Measurements from ENCODE around the gene SIGLEC1. TPM values are rescaled to one million over a fixed set of nuclear protein-coding genes. Genes with fewer than 3 reads are reported as not detected.
A peak's percentile ranks its signal among the peaks of the same experiment; 100 is the strongest.

SIGLEC1 gene
- total and polyA plus RNA-seq, 2 of the 8 experiments (the other 6 are each of a cell fraction or from before 2014, with no cell fraction given): 0.02 TPM; not detected in 1

DNA sequence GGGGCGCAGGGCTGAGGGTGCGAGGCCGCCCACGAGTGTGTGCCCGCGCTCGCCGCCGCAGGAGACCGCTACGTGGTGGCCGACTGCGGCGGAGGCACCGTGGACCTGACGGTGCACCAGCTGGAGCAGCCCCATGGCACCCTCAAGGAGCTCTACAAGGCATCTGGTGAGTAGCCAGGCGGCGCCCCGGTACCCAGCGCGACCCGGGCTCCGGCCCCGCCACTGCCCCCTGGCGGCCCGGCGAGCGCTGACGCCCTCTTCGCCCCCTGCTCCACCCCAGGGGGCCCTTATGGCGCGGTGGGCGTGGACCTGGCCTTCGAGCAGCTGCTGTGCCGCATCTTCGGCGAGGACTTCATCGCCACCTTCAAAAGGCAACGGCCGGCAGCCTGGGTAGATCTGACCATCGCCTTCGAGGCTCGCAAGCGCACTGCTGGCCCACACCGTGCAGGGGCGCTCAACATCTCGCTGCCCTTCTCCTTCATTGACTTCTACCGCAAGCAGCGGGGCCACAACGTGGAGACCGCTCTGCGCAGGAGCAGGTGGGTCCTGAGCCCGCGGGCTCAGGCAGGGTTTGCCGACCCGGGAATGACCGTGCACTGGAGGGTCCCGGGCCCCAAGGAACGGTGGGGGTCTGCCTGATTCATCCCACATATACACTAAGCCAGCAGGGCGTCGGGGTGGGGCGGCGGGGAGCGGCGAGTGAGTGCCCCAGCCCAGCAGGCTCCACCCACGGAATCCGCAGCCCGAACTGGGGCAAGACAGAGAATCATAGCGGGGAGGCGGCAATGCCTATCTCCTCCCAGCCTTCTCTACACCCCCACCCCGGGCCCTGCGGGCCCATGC, 37.5 kb upstream of the SIGLEC1 start:
- peak overlapping the region; percentile 19 to 61 (median 50) for H3K4me3 ChIP-seq (ENCODE audit: extremely low read depth in 1 of 4, insufficient read depth in 2 of 4, low read depth in 3 of 4, low read length in 4 of 4)
- H3K27me3 ChIP-seq (replicated peaks in 1 of 4; ENCODE audit: control insufficient read depth in 3 of 4, extremely low read depth in 1 of 4, insufficient read depth in 3 of 4, low read length in 3 of 4): peaks cover 4 to 26% (median 20%) of the 10 kb centered on the region in 4 experiments
- POLR2A ChIA-PET (ENCODE audit: partially characterized antibody): interaction anchor here (0.7 to 1.9 kb wide), 9 partner anchors 10 to 71 kb away, joined by 3 to 8 read pairs (median 4); partner anchors contain the start of genes AP5S1 and HSPA12B
- TF ChIP-seq KDM1A (IDR thresholded peaks at IDR 0.05; ENCODE audit: borderline replicate concordance, low read length) (no peak), BRCA1 (IDR thresholded peaks at IDR 0.05; ENCODE audit: low read depth, low read length) (no peak), YY1 (IDR thresholded peaks at IDR 0.05; ENCODE audit: low read depth, low read length) (peak; percentile 69; the same call in 1 of the 2 replicates), JUND (IDR thresholded peaks at IDR 0.05; ENCODE audit: low read length) (no peak), TAF1 (IDR thresholded peaks at IDR 0.05; ENCODE audit: low read depth, low read length) (peak; percentile 63), RAD21 (IDR thresholded peaks at IDR 0.05 in 1 of 2, conservative IDR thresholded peaks at IDR 0.05 in 1 of 2; ENCODE audit: low read depth in 2 of 2, low read length in 2 of 2) (peak; percentile 54 to 72; a peak in 3 of 4 replicates), HDAC6 (IDR thresholded peaks at IDR 0.05; ENCODE audit: low read depth, low read length) (no peak), SIX5 (IDR thresholded peaks at IDR 0.05; ENCODE audit: low read depth, low read length) (no peak), MAFK (IDR thresholded peaks at IDR 0.05; ENCODE audit: low read depth, low read length) (no peak), JUN (IDR thresholded peaks at IDR 0.05; ENCODE audit: low read depth, low read length) (no peak)
- TF ChIP-seq, protein P1, sequence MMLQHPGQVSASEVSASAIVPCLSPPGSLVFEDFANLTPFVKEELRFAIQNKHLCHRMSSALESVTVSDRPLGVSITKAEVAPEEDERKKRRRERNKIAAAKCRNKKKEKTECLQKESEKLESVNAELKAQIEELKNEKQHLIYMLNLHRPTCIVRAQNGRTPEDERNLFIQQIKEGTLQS (IDR thresholded peaks at IDR 0.05; ENCODE audit: insufficient read depth, low read depth, low read length): no peak

More for the DNA sequence above, 37.5 kb upstream of the SIGLEC1 start:
- Histone ChIP-seq H3K9me3 (ENCODE audit: insufficient read depth in 2 of 2, low read depth in 1 of 2, low read length in 1 of 2) (no peaks in the 10 kb centered on the region), H3K79me2 (ENCODE audit: control insufficient read depth in 1 of 2, insufficient read depth in 2 of 2, low read length in 2 of 2) (no peaks in the 10 kb centered on the region), H4K91ac (replicated peaks; ENCODE audit: insufficient read length, low read length) (peak overlapping the region; percentile 91), H2BK20ac (ENCODE audit: low read length) (no peak overlapping the region), H3K18ac (ENCODE audit: extremely low read depth, low read length) (0 out of 2 replicates have a peak overlapping the region, but pooled peaks have one; percentile 66), H2BK12ac (ENCODE audit: low read depth, low read length) (peak overlapping the region; percentile 68; the same call in 1 of the 2 replicates), H3K14ac (ENCODE audit: insufficient read length) (no peak overlapping the region), H3K4me1 (replicated peaks in 1 of 4; ENCODE audit: control insufficient read depth in 3 of 4, insufficient read depth in 4 of 4, low read length in 3 of 4) (peaks cover 0 to 23% (median 7%) of the 10 kb centered on the region in 4 experiments; a peak in 5 of 7 replicates), H3K4ac (replicated peaks; ENCODE audit: insufficient read length, low read depth, low read length) (no peak overlapping the region), H3K23me2 (ENCODE audit: low read depth, low read length) (peaks cover 22% of the 10 kb centered on the region), H3K23ac (ENCODE audit: insufficient read length) (no peak overlapping the region), H4K20me1 (replicated peaks in 1 of 2; ENCODE audit: control insufficient read depth in 1 of 2, insufficient read depth in 2 of 2, low read length in 2 of 2) (peaks cover 2 to 17% of the 10 kb centered on the region in 2 experiments), H4K5ac (ENCODE audit: insufficient read length, low read depth, low read length) (no peak overlapping the region), H3K27ac (ENCODE audit: low read depth, low read length) (no peak overlapping the region), H3K9ac (replicated peaks in 1 of 4; ENCODE audit: extremely low read depth in 1 of 4, low read depth in 3 of 4, low read length in 3 of 4) (no peak overlapping the region; a peak in 1 of 7 replicates), H3K79me1 (ENCODE audit: low read depth, low read length) (no peaks in the 10 kb centered on the region), H3K36me3 (ENCODE audit: control insufficient read depth in 2 of 4, insufficient read depth in 4 of 4, low read length in 3 of 4) (no peaks in the 10 kb centered on the region; a peak in 1 of 8 replicates), H3K56ac (replicated peaks; ENCODE audit: insufficient read length, low read depth, low read length) (no peak overlapping the region), H2AK5ac (ENCODE audit: low read depth, low read length) (no peak overlapping the region), H2AFZ (ENCODE audit: low read length) (no peak overlapping the region; the same call in 1 of the 2 replicates), H2BK120ac (replicated peaks; ENCODE audit: low read depth, low read length) (no peak overlapping the region), H3K4me2 (ENCODE audit: insufficient read depth in 1 of 2, low read depth in 2 of 2, low read length in 2 of 2) (peak overlapping the region; percentile 51 to 89), H2BK5ac (ENCODE audit: low read depth, low read length) (peak overlapping the region; percentile 71; the same call in 1 of the 2 replicates), H2BK15ac (ENCODE audit: low read length) (no peak overlapping the region), H4K8ac (ENCODE audit: extremely low read depth, insufficient read depth, low read length) (peak overlapping the region; percentile 83)
- 10% methylated on average over 49 of the region's 72 CpGs; no CpG with 5 or more reads in 1 of the 2 experiments for WGBS, 2 experiments (ENCODE audit: extremely low coverage in 1 of 2, insufficient coverage in 1 of 2, insufficient read length in 1 of 2, insufficient replicate concordance in 2 of 2, low coverage in 1 of 2, low lambda C conversion rate in 2 of 2, missing lambda C conversion rate in 1 of 2)
- no peak for FAIRE-seq
- peak; percentile 46 to 94 for DNase-seq (ENCODE audit: low read depth in 1 of 2, low spot score in 2 of 2)
- CTCF ChIA-PET (ENCODE audit: partially characterized antibody): interaction anchor here (0.5 to 18.6 kb wide), 35 partner anchors 13 to 366 kb away, joined by 3 to 308 read pairs (median 5); partner anchors contain the start of genes ADISSP, AP5S1, CENPB and HSPA12B

Data from H1 (cell line).